DND-41 (cell line): ENCODE data around the gene PRKACA.

Experiments used
- ATAC-seq: fragments of 200-7000 bp; cut with Tn5 transposase; 3 replicates; pipeline ENCODE4 v1.9.1; 2021; ENCODE audit warnings: low read depth; ENCODE audit not compliant: insufficient read depth
- DNase-seq: peaks from one replicate; pipeline ENCODE4 v3.0.0-alpha.2; 2020
- H2AFZ ChIP-seq: 2 replicates; pipeline ENCODE4 v1.6.0; 2012; ENCODE audit warnings: low read depth, low read length
- H3K27ac ChIP-seq: 2 replicates; pipeline ENCODE4 v1.5.1; 2012; ENCODE audit warnings: low read length, inconsistent platforms
- H3K27me3 ChIP-seq: fragments of 200-600 bp; sonication (generic); 2 replicates; pipeline ENCODE4 v1.6.0; 2012; ENCODE audit warnings: low read length, mild to moderate bottlenecking, inconsistent platforms; ENCODE audit not compliant: insufficient read depth, poor library complexity
- H3K36me3 ChIP-seq: 2 replicates; pipeline ENCODE4 v1.5.1; 2012; ENCODE audit warnings: low read length, inconsistent platforms; ENCODE audit not compliant: insufficient read depth
- H3K4me1 ChIP-seq: 2 replicates; pipeline ENCODE4 v1.5.1; 2012; ENCODE audit warnings: mild to moderate bottlenecking, low read length; ENCODE audit not compliant: insufficient read depth
- H3K4me2 ChIP-seq: 2 replicates; pipeline ENCODE4 v1.6.0; 2012; ENCODE audit warnings: mild to moderate bottlenecking, moderate library complexity, low read length, inconsistent platforms; ENCODE audit not compliant: insufficient read depth
- H3K4me3 ChIP-seq, 2 experiments: fragments of 200-600 bp in 1 of 2; shearing (Covaris generic) in 1 of 2; 2 replicates each; pipeline ENCODE4 v1.5.1; 2012 to 2016; ENCODE audit warnings: inconsistent platforms in 2 of 2, low read length in 2 of 2, mild to moderate bottlenecking in 2 of 2, low read depth in 1 of 2, moderate library complexity in 1 of 2
- H3K79me2 ChIP-seq: 2 replicates; pipeline ENCODE4 v1.6.0; 2012; ENCODE audit warnings: low read length, inconsistent platforms; ENCODE audit not compliant: insufficient read depth
- H3K9ac ChIP-seq: 2 replicates; pipeline ENCODE4 v1.6.0; 2012; ENCODE audit warnings: low read depth, mild to moderate bottlenecking, inconsistent platforms, low read length, moderate library complexity
- H3K9me3 ChIP-seq: 2 replicates; pipeline ENCODE4 v1.5.1; 2012; ENCODE audit warnings: low read length, moderate library complexity, mild to moderate bottlenecking, inconsistent platforms; ENCODE audit not compliant: insufficient read depth, severe bottlenecking
- H4K20me1 ChIP-seq: 2 replicates; pipeline ENCODE4 v1.6.0; 2012; ENCODE audit warnings: low read length; ENCODE audit not compliant: insufficient read depth
- CTCF ChIP-seq: IDR thresholded peaks from 2 replicates; pipeline ENCODE4 v1.5.1; 2012; ENCODE audit warnings: borderline replicate concordance, low read length, moderate library complexity, mild to moderate bottlenecking; ENCODE audit not compliant: poor library complexity, severe bottlenecking; ENCODE audit errors: extremely low read depth
- EZH2 ChIP-seq: IDR thresholded peaks from 3 replicates; pipeline ENCODE4 v1.6.1; 2012; ENCODE audit warnings: borderline replicate concordance, low read depth, mild to moderate bottlenecking, moderate library complexity, low read length, inconsistent platforms; ENCODE audit not compliant: severe bottlenecking

Gene PRKACA

GRCh38 chr19:14096272-14096992, 21.1 kb downstream of the PRKACA start:
- Histone ChIP-seq H2AFZ (no peak overlapping the region), H3K4me1 (peaks cover 11% of the 10 kb centered on the region), H3K79me2 (peaks cover 5% of the 10 kb centered on the region; the same call in 1 of the 2 replicates), H4K20me1 (no peaks in the 10 kb centered on the region), H3K9ac (no peak overlapping the region), H3K9me3 (peaks cover 9% of the 10 kb centered on the region), H3K27ac (no peak overlapping the region), H3K27me3 (no peaks in the 10 kb centered on the region), H3K36me3 (peaks cover 36% of the 10 kb centered on the region), H3K4me2 (no peak overlapping the region), H3K4me3 (no peak overlapping the region)
- no peak for DNase-seq
- no peak for ATAC-seq
- TF ChIP-seq CTCF (peak; percentile 36), EZH2 (no peak)

- Histone ChIP-seq H4K20me1 (no peaks in the 10 kb centered on the region), H3K9me3 (peaks cover 9% of the 10 kb centered on the region), H3K27ac (no peak overlapping the region), H3K9ac (no peak overlapping the region), H3K36me3 (peaks cover 27% of the 10 kb centered on the region), H3K4me2 (no peak overlapping the region), H3K4me3 (no peak overlapping the region), H3K27me3 (no peaks in the 10 kb centered on the region), H3K79me2 (peaks cover 8% of the 10 kb centered on the region), H3K4me1 (peaks cover 13% of the 10 kb centered on the region), H2AFZ (no peak overlapping the region)
- TF ChIP-seq EZH2, result no peak
- TF ChIP-seq CTCF, result no peak
- no peak for DNase-seq
- ATAC-seq, result no peak
Measured at GRCh38 chr19:14094854-14095253, 22.7 kb downstream of the PRKACA start.

DNA sequence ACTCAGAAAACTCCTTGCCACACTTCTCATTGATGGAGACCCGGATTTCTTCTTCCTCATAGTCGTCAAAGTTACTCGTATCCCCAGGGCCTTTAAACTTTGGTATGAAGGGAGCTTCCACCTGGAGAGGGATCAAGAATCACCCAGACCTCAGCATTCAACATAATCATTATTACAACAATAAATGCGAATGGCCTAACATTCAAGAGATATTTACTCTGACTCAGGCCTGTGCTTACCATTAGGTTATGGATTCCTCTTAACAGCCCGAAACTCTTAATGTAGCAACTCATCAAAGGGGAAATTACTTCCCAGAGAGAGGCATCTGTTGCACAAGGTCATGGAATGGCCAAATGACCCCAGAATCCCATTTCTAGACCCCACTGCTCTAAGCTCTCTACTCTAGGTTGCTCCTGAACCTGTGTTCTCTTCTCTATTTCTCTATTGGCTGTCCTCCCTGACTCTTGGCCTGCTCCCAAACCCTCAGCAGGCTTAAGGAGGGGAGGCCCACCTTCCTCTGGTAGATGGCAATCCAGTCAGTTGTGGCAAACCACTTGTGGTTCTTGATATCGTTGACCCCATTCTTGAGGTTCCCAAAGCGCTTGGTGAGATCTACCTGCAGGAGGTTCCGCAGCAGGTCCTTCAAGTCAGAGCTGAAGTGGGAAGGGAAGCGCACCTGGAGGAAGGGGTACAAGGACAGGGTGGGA, 24.3 kb downstream of the PRKACA start:
- peaks cover 24% of the 10 kb centered on the region for H3K79me2 ChIP-seq
- H2AFZ ChIP-seq, result no peak overlapping the region
- H3K27ac ChIP-seq, result no peak overlapping the region
- H4K20me1 ChIP-seq, result peaks cover 15% of the 10 kb centered on the region
- TF ChIP-seq EZH2 (no peak), CTCF (no peak)
- peaks cover 26% of the 10 kb centered on the region for H3K4me1 ChIP-seq
- no peak overlapping the region for H3K4me2 ChIP-seq
- ATAC-seq (no peak), DNase-seq (no peak)
- no peak overlapping the region for H3K9ac ChIP-seq
- H3K9me3 ChIP-seq, result peaks cover 9% of the 10 kb centered on the region
- H3K36me3 ChIP-seq, result peaks cover 38% of the 10 kb centered on the region
- no peak overlapping the region for H3K4me3 ChIP-seq
- no peaks in the 10 kb centered on the region for H3K27me3 ChIP-seq
